Epithelial cell of esophagus (primary cell): ENCODE data around the gene S100G.

Experiments
- DNase-seq: peaks from one replicate; pipeline ENCODE4 v3.0.0; 2010; ENCODE audit warnings: low read depth
- H3K4me3 ChIP-seq: 2 replicates; pipeline ENCODE4 v1.5.1; 2011; ENCODE audit warnings: mild to moderate bottlenecking, low read length, control low read depth
- TF ChIP-seq, protein P1 (sequence below): IDR thresholded peaks from 2 replicates; pipeline ENCODE4 v1.5.1; 2011; ENCODE audit warnings: low read depth, mild to moderate bottlenecking, low read length, control low read depth, inconsistent platforms; ENCODE audit not compliant: insufficient read depth; ENCODE audit errors: missing control alignments

Gene S100G

DNA sequence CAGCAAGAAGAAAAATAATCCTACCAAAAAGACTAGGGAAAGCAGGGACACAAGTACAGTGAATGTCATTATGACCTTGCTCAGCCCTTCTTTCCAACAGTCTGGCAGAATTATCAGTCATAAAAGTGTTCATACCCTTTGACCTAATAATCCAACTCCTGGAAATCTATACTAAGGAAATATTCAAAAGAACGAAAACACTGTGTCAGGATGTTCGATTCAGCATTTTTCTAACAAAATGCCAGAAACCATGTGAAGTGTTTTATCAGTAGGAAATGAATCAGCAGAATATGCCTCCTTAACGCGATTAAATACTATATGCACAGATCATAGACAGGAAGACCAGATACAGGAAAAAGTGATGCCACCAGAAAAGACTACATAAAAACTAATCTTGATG is 16.2 kb upstream of the S100G start:
- TF ChIP-seq, protein P1, sequence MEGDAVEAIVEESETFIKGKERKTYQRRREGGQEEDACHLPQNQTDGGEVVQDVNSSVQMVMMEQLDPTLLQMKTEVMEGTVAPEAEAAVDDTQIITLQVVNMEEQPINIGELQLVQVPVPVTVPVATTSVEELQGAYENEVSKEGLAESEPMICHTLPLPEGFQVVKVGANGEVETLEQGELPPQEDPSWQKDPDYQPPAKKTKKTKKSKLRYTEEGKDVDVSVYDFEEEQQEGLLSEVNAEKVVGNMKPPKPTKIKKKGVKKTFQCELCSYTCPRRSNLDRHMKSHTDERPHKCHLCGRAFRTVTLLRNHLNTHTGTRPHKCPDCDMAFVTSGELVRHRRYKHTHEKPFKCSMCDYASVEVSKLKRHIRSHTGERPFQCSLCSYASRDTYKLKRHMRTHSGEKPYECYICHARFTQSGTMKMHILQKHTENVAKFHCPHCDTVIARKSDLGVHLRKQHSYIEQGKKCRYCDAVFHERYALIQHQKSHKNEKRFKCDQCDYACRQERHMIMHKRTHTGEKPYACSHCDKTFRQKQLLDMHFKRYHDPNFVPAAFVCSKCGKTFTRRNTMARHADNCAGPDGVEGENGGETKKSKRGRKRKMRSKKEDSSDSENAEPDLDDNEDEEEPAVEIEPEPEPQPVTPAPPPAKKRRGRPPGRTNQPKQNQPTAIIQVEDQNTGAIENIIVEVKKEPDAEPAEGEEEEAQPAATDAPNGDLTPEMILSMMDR = no peak
- no peak for DNase-seq
- H3K4me3 ChIP-seq = no peak overlapping the region

DNA sequence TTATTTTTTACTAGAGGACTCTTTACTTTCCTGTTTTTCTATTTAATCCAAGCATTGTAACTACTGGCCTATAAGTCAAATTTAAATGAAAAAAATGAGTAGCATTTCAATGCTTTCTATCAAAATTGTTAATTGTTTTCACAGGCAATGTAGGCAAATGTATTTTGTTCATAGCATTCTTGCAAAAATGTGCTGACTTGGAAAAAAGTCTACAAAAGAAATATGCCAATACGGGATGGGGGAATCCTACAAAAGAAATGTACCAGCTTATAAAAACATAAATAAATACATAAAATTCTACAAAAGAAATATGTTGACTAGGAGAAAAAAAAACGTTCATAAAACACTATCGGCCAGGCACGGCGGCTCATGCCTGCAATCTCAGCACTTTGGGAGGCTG is 14.9 kb upstream of the S100G start:
- no peak for DNase-seq
- TF ChIP-seq, protein P1 = no peak
- H3K4me3 ChIP-seq = no peak overlapping the region

DNA sequence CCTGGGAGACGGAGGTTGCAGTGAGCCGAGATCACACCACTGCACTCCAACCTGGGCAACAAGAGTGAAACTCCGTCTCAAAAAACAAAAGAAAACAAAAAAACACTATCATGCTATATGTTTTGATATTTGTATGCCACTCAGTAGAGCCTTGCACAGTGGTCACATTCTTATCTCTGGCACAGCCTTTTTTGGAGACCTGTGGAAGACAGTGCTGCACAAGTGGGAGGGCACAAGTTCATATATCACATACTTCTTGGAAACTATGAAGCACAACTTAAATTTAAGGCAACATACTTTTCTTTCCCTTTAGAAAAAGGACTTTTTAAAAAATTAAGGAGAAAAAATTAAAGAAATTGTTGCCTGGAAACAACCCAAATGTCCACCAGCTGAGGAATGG is 14.4 kb upstream of the S100G start:
- H3K4me3 ChIP-seq = no peak overlapping the region
- DNase-seq = no peak
- TF ChIP-seq, protein P1 = no peak

DNA sequence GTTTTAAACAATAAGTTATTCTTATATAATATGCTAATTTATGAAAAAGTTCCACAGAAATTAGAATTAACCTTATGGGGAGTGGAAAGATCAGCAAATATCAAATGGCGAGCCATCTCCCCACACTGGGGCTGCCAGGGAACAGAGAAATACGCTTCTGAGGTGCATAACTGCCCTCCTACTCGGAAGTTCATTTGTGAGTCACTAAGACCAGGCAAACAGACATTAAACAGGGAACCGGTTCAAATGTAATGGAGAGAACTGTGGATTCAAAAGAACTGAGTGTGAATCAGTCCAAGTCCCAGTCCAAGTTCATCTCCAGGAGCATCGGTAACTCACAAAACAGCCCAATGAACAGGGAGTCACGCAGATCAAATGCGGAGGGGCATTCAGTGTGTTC is 11.4 kb upstream of the S100G start:
- no peak overlapping the region for H3K4me3 ChIP-seq
- TF ChIP-seq, protein P1 = no peak
- DNase-seq = no peak

DNA sequence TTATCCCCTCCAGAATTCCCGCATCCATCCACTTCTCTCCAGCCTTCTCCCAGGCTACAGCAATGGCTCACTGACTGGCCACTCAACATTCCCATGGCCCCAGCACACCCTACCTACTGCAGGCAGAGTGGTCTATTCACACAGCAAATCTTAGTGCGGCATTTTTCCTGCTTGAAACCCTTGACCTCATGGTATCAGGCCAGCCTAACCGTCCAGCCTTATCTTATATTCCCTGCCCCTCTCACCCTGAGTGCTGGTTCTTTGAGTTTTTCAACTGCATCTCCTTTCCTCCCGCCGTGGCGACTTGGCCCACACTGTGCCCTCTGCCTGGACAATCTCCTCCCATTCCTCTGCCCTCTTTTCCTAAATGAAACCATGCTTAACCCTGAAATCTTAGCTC is 10.0 kb upstream of the S100G start:
- H3K4me3 ChIP-seq = no peak overlapping the region
- TF ChIP-seq, protein P1 = no peak
- no peak for DNase-seq

DNA sequence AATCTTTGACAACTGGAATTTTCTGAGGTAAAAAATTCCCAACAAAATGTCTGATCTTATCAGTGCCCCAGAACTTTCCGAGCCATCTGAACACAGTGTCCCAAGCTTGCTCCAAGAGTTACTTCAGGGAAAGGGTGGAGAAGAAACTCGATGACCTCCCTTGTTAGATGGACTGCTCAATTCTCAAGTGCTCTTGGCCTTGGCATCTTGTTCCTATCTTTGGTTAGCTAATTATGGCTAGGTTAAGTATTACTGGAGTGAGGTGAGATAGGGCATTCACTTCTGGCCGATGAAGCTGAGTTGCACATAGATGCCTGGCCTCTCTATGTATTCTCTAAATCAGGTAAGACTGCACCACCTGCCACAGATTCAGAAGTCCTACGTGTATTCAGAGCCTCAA is 9.1 kb upstream of the S100G start:
- TF ChIP-seq, protein P1 = no peak
- no peak for DNase-seq
- H3K4me3 ChIP-seq = no peak overlapping the region

DNA sequence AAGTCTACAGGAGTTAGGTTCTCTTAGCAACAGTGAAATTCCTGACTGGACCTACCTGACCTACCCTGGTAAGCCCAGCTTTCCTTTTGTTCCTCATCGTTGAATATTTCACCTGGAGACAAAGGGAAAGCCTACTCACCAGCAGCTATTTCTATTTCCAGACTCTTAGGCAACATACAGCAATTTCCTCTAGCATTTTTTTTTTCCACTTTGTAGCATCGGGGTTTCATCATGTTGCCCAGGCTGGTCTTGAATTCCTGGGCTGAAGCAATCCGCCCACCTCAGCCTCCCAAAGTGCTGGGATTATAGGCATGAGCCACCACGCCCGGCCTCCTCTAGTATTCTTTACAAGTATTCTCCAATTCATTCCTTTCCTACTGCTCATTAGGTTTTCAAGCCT is 6.8 kb upstream of the S100G start:
- H3K4me3 ChIP-seq = no peak overlapping the region
- TF ChIP-seq, protein P1 = no peak
- DNase-seq = peak; percentile 86
